ENCODE data around the gene LILRB4. TPM values are rescaled to one million over a fixed set of nuclear protein-coding genes. Genes with fewer than 3 reads are reported as not detected.
"Not testable (repeated sequence)": the region's sequence is repeated elsewhere in the genome, so short reads cannot be mapped to it uniquely, and the experiment has no call there.

Gene LILRB4
- total and polyA plus RNA-seq, 12 donors, result 0.83 to 26.4 (median 10.6) TPM

- not testable (repeated sequence) for H3K27me3 ChIP-seq; H3K4me1 ChIP-seq (replicated peaks in 1 of 2); H3K4me3 ChIP-seq; H3K36me3 ChIP-seq (replicated peaks in 1 of 2); DNase-seq; H3K9me3 ChIP-seq (replicated peaks in 1 of 3); H3K27ac ChIP-seq
- WGBS, 4 donors, result 20 to 28% (median 24%) methylated on average over 10 of the region's 10 CpGs
- TF ChIP-seq CTCF (IDR thresholded peaks at IDR 0.05), result peak; percentile 43 to 84 (median 72)
- intact Hi-C loops (cut with DNase I), result loop anchor here (5.0 to 10.0 kb wide), 2 partner anchors 192 to 199 kb away; no protein-coding TSS in a partner anchor
These were observed 13.5 kb downstream of the LILRB4 start for GRCh38 chr19:54676210-54676834.

GRCh38 chr19:54677217-54677616 lies 14.4 kb downstream of the LILRB4 start:
- no peak for DNase-seq
- WGBS, 4 donors, result 51 to 58% (median 54%) methylated on average over 4 of the region's 4 CpGs
- H3K4me1 ChIP-seq (replicated peaks in 1 of 2), result no peaks in the 10 kb centered on the region
- no peak overlapping the region for H3K27ac ChIP-seq
- intact Hi-C loops (cut with DNase I), result loop anchor here (5.0 to 10.0 kb wide), 2 partner anchors 192 to 200 kb away; no protein-coding TSS in a partner anchor
- peaks cover 3% of the 10 kb centered on the region for H3K27me3 ChIP-seq
- no peaks in the 10 kb centered on the region for H3K36me3 ChIP-seq (replicated peaks in 1 of 2)
- H3K9me3 ChIP-seq (replicated peaks in 1 of 3), result no peaks in the 10 kb centered on the region
- no peak for TF ChIP-seq CTCF (IDR thresholded peaks at IDR 0.05)
- no peak for TF ChIP-seq POLR2A (IDR thresholded peaks at IDR 0.05)
- H3K4me3 ChIP-seq, result no peak overlapping the region

- H3K27ac ChIP-seq; intact Hi-C loops (cut with DNase I); H3K4me3 ChIP-seq; H3K9me3 ChIP-seq (replicated peaks in 1 of 3); DNase-seq; H3K4me1 ChIP-seq (replicated peaks in 1 of 2); H3K27me3 ChIP-seq; H3K36me3 ChIP-seq (replicated peaks in 1 of 2): not testable (repeated sequence)
- WGBS, 4 donors, result 66 to 74% (median 72%) methylated on average over 12 of the region's 12 CpGs
These were observed 18.8 kb downstream of the LILRB4 start for GRCh38 chr19:54681596-54681995.

GRCh38 chr19:54682306-54682856 lies 19.6 kb downstream of the LILRB4 start:
- intact Hi-C loops (cut with DNase I), result no loop called here
- TF ChIP-seq CTCF (IDR thresholded peaks at IDR 0.05) (no peak), POLR2A (IDR thresholded peaks at IDR 0.05) (no peak)

GRCh38 chr19:54684527-54684926 lies 21.7 kb downstream of the LILRB4 start:
- 11 to 20% (median 16%) methylated on average over 3 of the region's 3 CpGs for WGBS, 4 donors
- H3K9me3 ChIP-seq (replicated peaks in 1 of 3), result no peaks in the 10 kb centered on the region
- no peaks in the 10 kb centered on the region for H3K27me3 ChIP-seq
- H3K4me1 ChIP-seq (replicated peaks in 1 of 2), result no peaks in the 10 kb centered on the region
- TF ChIP-seq CTCF (IDR thresholded peaks at IDR 0.05), result no peak
- TF ChIP-seq POLR2A (IDR thresholded peaks at IDR 0.05), result no peak
- H3K36me3 ChIP-seq (replicated peaks in 1 of 2), result no peaks in the 10 kb centered on the region
- peak in 4 of 7 donors; percentile 16 to 30 (median 23) for DNase-seq
- intact Hi-C loops (cut with DNase I), result no loop called here
- no peak overlapping the region for H3K27ac ChIP-seq
- H3K4me3 ChIP-seq, result no peak overlapping the region

More at GRCh38 chr19:54682306-54682856, 19.6 kb downstream of the LILRB4 start:
- WGBS, 4 donors, result 47 to 54% (median 53%) methylated on average over 7 of the region's 7 CpGs
- Histone ChIP-seq H3K36me3 (replicated peaks in 1 of 2) (no peaks in the 10 kb centered on the region), H3K9me3 (replicated peaks in 1 of 3) (no peaks in the 10 kb centered on the region), H3K27me3 (no peaks in the 10 kb centered on the region), H3K4me3 (no peak overlapping the region), H3K4me1 (replicated peaks in 1 of 2) (no peaks in the 10 kb centered on the region), H3K27ac (no peak overlapping the region)
- no peak for DNase-seq
